UCSD-AML1 (cell line): ENCODE measurements around the gene C2orf76.
"Not testable (repeated sequence)": the region's sequence is repeated elsewhere in the genome, so short reads cannot be mapped to it uniquely, and the experiment has no call there.

Experiments
- DNase-seq: peaks from one replicate; lab custom pipeline; 2025; ENCODE audit not compliant: unreplicated experiment; lab: John Stamatoyannopoulos, UW

Gene C2orf76

DNA sequence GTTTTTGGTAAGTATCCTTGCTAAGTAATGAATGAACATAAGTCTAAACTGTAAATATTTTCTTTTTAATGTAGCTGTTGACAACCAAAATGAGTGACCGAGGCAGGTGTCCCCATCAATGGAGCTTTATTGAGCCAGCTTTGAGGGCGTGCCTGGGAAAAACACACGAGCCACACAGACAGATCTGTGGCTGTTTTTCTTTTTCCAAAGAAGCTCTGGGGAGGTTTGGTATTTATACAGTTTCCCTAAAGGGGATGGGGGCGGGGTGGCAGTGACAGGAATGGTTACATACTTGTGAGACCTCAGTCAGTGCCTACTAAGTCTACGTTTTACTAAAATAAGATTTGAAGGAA, 11.3 kb upstream of the C2orf76 start:
- DNase-seq, result no peak

DNA sequence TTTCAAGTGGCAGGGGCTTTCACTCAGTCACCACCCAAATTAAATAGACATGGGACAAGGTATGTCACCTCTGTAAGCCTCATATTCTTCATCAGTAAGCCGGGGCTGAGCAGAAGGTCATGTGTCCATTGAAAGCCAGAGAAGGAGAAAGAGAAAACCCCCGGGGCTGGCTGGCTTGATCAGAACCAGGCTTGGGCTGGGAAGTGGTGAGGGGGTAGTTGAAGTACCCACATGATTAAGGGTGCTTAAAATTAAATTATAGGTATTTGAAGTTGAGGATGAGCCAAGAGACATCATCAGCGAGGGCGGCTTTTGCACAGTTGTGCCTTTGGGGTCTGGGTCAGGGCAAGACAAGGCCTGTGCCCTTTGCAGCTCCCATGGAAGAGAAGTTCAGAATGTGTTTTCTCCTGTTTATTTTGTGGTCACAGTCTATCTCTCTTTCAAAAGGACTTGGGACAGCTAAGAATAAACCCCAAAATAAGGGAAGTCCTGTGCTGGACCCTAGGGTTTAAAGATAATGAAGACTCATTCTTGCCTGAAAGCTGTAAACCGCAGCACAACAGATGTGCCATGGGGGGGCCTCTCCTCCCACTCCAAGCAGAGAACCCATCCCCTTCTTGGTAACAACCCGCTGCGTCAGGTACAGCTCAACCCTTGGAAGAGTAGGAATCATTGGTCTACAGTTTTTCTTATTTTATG, 10.8 kb upstream of the C2orf76 start:
- DNase-seq, result no peak

DNA sequence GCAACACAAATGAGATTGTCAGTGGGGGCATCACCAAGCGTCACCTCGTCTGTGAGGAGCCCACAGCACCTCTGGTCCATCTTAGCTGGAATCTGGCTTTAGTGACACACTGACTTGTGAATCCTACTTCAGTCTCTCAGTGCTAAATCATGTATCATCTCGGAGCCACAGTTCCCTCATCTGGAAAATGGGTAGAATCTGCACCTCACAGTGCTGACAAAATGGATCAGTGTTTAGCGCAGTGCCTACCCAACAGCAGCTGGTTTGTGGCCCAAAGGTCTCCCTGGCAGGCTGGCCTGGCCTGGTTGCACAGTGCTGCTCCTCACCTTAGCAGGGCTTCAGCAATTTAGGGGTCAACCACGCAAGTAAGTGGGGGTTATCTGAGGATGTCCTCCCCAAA, 10.2 kb upstream of the C2orf76 start:
- DNase-seq, result no peak

DNA sequence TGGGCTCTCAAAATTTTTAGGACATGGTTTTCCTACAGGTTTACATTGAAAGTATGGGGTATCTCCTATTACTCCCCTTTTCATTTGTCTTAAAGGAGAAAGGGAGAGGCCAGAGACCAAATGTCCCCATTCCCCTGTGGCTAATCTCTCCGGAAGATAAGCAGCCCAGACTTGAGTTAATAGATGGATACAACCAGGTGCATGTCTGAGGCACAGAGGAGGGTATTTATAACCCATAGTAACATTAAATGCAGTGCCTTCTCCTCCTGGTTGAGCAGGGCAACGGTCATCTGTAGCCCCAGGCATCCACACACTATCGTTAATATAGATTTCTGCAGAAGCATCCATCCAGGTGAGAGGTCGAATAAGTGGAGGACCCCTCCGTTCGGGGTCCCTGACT, 9.8 kb upstream of the C2orf76 start:
- DNase-seq, result not testable (repeated sequence)

DNA sequence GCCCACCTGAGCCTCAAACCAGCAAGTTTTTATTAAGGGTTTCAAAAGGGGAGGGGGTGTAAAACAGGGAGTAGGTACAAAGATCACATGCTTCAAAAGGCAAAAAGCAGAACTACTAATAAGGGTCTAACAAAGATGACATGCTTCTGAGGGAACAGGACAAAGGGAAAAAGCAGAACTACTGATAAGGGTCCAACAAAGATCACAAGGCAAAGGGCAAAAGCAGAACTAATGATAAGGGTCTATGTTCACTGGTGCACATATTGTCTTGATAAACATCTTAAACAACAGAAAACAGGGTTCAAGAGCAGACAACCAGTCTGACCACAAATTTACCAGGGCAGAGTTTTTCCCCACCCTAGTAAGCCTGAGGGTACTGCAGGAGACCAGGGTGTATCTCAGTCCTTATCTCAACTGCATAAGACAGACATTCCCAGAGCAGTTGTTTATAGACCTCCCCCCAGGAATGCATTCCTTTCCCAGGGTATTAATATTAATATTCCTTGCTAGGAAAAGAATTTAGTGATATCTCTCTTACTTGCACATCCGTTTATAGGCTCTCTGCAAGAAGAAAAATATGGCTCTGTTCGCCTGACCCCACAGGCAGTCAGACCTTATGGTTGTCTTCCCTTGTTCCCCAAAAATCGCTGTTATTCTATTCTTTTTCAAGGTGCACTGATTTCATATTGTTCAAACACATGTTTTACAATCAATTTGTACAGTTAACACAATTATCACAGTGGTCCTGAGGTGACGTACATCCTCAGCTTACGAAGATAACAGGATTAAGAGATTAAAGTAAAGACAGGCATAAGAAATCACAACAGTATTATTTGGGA, 7.5 kb upstream of the C2orf76 start:
- not testable (repeated sequence) for DNase-seq

DNA sequence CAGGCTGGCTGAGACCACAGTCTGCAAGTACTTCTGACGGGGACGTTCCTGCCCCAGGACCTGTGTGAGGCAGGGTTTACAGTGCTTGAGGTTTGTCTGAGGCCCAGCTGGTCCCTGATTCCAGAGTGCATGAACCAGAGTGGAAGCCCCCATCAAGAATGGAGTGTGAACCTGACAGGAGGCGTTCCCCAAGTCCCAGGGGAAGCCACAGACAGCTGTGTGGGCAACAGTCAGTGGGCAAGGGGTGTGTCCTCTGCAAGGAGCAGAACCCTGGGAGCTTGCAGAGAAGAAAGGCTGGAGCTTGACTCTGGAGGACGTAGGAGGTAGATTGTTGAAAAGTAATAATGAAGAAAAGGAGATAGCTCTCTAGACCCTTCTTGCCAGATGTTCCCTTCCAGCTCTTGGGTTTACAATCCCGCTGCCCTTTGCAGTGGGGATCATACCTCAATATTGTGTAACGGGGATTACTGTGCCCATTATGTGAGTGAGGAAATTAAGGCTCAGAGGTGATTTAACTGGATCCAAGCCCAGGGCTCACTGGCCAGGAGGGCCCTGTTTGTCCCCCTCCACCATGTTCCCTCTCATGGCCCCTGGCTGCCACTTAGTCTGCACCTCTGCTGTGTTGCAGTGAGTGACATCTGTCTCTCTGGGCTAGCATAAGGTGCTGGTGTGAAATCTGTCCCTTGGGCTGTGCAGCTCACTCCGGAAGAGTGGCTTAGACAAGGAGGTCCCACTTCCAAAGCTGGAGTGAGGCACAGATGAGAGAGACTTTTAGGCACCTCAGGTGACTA, 6.3 kb upstream of the C2orf76 start:
- no peak for DNase-seq

DNA sequence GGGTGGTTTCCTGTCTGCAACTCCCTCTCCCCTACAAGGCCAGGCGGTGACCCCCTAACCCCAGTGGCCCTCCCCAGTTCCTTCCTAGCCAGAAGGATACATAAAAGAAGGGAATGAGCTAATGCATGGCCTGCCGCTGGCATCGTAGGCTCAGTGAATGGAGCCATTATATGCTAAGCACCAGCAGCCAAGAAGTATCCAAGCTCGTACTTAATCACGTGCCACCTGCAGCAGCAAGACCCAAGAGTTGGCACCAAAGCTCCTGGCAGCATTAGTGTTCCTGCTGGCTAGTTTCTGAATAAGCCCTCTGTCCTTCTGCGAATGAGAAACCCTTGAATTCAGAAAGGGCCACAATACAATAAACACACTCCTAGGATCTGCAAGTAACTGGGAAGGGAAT, 4.5 kb upstream of the C2orf76 start:
- no peak for DNase-seq

DNA sequence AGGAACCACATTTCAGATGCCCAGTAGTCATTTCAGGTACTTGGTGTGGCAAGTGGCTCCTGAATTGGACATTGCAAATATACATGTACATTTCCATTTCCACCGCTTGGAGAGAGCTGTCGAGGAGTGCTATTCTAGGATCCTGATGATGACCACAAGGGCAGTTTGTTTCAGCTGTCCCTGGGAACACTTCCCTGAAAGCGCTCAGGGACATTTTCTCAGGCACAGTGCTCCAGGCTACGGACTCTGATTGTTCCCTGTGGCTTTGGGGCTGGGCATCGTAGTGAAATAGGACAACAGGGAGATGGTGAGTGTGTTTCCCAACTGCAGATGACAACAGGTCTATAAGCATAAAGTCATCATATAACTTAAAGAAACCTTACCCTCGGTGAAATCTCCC, 3.2 kb upstream of the C2orf76 start:
- DNase-seq, result no peak

DNA sequence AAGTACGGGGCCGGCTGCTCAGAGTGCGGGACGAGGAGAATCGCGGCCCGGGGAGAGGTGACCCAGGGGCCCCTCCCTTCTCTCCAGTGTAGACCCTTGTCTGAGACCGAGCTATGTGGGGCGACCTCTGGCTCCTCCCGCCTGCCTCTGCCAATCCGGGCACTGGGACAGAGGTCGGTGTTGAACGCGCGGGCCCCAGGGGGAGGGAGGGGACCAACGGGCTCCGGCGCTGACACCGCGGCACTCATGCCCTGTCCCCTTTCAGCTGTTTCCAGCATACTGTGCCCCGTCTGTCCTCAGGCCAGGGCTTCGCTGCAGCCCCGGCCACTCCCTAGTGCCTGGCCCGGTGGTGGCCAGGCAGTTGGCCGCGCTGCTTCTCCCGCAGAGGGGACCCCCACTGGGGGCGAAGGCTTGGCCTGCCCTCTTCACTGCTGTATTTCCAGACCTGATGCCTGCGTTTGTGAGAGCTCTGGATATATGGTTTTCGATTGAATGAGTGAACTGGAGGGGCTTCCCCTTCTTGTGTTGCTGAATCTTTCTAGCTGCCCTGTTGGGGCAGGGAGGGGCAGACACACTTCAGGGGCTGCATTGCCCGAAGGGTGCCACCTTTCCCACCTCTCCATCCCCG, 952 bp upstream of the C2orf76 start:
- DNase-seq, result no peak

DNA sequence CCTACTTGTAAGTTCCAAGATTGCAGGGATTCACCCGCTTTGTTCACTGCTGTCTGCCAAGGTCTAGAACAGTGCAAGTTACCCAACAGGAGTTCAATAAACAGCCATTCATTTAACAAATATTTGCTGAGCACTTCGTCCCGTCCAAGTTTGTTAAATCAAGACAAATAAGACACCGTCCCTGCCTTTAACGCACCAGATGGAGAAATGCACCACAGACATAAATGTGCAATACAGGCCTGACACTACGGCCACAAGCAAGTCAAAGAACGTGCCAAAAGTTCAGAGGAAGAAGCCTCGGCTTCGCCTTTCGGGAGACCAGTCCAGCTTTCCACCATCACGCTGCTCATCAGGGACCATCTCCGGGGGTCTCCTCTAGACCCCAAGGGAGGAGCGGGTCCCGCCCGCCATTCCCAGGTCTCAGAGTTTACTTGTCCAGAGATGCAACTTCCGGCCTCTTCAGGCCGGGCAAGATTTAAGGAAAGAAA, 429 bp downstream of the C2orf76 start:
- no peak for DNase-seq

DNA sequence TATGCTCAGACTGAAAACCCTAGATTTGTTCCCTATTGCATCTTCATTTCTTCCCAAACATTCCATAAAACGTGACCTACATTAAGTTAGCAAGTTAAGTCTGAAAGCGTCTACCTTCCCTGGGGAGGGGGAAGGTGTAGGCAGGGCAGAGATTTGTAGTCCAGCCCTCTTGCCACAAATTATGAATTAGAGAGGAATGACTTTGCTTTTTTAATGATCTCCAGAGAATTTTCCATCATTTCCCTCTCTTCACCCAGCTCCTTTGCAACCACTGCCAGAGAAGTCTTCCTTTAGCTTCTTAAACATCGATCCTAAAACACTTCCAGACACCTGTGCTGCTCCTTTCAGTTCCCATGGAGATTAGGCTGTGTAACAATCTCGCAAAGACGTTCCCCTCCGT, 1.2 kb downstream of the C2orf76 start:
- DNase-seq, result no peak

DNA sequence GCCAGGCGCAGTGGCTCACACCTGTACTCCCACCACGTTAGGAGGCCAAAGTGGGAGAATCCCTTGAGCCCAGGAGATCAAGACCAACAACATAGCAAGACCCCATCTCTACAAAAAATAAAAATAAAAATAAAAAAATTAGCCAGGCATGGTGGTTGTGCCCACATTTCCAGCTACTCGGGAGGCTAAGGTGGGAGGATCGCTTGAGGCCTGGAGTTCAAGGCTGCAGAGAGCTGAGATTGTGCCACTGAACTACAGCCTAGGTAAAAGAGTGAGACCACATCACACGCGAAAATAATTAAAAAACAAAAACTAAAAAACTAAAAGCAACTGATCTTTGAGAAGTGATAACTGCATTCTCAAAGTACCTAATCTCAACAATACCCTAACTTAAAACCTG, 1.8 kb downstream of the C2orf76 start:
- no peak for DNase-seq

DNA sequence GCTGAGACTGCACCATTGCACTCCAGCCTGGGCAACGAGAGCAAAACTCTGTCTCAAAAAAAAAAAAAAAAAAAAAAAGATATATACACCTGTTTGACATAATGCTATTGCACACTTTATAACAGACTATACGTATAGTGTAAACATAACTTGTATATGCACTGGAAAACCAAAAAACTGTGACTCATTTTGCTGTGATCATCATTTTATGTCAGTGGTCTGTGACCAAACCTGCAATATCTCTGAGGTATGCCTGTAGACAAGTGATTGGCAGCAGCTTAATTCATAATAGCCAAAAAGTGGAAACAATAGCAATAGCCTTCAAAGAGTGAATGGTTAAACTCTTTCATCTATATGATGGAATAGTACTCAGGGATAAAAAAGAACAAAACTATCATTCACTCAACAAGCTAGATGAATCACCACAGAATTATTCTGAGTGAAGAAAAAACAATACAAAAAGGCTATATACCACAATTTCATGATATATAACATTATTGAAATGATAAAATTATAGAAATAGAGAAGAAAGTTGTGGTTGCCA, 6.1 kb downstream of the C2orf76 start:
- no peak for DNase-seq

DNA sequence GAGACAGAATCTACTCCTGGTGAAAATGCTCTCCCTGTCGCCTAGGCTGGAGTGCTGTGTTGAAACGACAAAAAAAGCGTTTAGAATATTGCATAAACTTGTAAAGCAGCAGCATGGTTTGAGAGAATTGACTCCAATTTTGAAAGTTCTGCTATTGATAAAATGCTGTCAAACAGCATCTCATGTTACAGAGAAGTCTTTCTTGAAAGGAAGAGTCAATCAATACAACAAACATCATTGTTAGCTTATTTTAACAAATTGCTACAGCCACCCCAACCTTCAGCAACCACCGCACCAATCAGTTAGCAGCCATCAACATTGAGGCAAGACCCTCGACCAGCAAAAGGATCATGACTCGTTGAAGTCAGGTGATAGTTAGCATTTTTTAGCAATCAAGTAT, 6.9 kb downstream of the C2orf76 start:
- no peak for DNase-seq

DNA sequence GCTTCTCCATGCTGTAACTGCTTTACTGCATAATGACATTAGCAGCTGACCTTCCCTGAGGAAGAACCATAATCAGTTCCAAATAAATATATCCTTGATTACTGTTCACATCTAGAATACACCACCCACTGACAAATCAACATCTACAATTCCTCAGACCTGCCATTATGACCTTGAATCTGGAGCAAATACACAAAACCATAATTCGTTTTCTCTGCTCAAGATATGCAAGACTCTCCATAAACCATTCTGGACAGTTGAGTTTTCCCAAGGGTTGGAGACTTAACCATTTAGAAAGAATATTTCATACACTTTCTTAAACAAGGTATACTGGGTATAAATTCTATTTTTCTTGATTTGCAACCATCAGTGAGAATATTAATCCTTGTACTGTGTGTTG, 11.8 kb downstream of the C2orf76 start:
- no peak for DNase-seq

DNA sequence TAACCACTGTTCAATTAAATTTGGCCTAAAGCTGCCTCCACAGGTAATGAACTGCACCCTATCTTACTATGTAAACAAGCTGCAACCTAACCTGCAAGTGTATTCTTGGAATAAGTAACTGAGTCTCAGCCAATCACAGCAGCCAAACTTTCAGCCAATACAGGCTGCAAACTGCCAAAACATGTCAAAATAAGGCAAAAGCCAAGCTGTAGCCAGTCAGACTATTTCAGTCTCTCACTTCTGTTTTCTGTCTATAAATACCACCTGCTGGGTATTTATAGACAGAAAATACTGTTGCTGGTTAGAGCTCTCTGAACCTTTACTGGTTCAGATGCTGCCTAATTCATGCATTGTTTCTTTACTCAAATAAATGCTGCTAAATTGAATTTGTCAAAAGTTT, 14.3 kb downstream of the C2orf76 start:
- DNase-seq, result no peak

DNA sequence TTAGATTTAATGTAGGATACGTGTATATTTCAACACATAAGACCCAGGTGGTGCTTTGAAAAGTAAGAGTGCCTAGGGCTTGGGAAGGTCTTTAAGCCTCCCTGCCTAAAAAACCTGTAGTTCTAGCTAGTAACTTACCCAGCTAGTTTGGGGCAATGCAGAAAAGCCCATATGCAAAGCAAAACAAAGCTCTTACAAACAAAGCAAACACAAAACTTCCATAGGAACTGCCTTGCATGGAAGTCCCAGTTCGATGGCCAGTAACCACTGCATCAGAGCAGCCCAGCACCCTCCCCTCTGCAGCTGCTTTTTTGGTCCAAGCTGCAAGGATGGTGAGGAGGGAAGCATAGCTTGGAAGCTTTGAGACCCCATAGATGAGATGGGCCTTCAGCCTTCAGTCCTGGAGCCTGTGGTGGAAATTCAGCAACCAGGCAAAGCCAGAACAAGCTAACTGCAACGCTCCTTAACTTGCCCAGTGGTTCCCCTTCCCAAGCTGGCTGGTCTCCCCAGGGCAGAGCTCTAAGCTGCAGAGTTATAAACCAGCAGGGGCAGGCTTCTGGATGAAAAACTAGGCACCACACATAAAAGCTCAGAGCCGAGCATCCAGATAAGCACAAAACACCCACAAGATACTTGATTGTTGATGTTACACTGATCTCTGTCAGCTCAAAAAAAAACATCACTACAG, 16.2 kb downstream of the C2orf76 start:
- no peak for DNase-seq

DNA sequence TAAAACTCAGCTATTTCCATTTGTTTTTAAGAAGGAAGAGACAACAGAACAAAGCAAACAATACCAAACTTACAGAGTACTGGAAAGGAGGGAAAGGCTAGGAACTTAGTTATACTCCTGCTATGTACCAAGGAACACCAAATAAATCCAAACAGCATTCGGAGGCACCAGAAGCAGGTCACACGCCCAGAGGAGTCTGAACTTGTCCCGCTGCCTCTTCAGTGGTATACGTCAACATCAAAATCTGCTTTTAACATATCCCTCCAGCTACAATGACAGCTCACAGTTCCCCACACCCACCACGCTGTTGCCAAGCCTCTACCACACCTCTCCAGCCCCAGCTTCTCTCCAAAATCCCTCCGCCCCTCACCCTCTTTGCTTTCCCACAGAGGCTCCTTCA, 17.3 kb downstream of the C2orf76 start:
- no peak for DNase-seq

DNA sequence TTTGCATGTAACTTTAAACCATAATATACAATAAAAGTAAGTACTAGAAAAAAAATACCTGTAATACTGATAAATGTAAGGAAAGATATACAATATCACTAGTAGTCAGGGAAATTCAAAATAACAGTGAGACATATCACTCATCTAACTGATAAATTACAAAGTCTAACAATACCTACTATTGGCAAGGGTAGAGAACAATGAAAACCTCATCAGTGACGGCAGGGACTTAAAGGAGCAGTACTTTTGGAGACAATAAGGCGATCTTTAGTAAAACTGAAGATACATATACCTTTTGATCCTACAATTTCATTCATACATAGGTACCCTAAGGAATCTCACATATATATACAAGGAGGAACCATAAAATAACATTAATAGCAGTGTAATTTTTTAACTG, 24.9 kb downstream of the C2orf76 start:
- DNase-seq, result no peak

DNA sequence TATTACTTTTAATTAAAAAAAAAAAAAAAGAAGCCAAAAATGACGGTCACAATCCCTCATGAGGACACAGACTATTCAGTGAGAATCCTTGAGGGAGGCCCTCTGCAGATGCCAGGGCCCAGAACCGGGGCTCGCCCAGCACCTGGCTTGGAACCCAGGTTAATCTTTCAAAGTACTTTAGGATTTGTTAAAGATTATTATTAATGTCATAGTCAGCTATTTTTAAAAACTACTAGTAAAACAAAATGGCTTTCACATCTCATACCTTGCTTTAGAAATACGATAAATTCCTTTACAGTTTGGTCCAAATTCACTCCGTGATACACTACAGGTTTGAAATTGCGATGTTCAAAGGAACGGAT, 27.1 kb downstream of the C2orf76 start:
- no peak for DNase-seq
